ENCODE measurements around the gene C1QTNF9B.
"Not testable (repeated sequence)": the region's sequence is repeated elsewhere in the genome, so short reads cannot be mapped to it uniquely, and the experiment has no call there.

Gene C1QTNF9B

GRCh38 chr13:23897452-23897919, at the start of gene C1QTNF9B:
TSS of gene C1QTNF9B (minus strand) at chr13:23897502.
- not testable (repeated sequence) for DNase-seq

- no peak for DNase-seq
Observed at GRCh38 chr13:23946900-23947299, 49.6 kb upstream of the C1QTNF9B start.

DNA sequence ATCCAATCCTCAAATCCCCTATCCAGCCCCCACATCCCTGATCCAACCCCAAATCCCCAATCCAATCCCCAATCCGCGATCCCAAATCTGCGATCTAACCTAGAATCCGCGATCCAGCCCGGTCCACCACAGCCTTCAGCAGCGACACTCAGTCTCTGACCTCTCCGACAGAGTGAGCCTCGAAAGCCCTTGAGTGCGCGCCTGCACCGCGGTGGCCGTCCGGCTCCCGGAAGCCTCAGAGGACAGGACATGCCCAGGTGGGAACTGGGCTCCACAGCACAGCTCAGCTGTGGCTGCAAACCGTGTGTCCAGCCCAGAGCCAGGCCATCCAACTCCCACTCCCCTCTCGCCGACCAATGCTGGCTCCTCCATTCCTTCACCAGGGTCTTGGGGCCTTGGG, 48.8 kb upstream of the C1QTNF9B start:
- no peak for DNase-seq

DNA sequence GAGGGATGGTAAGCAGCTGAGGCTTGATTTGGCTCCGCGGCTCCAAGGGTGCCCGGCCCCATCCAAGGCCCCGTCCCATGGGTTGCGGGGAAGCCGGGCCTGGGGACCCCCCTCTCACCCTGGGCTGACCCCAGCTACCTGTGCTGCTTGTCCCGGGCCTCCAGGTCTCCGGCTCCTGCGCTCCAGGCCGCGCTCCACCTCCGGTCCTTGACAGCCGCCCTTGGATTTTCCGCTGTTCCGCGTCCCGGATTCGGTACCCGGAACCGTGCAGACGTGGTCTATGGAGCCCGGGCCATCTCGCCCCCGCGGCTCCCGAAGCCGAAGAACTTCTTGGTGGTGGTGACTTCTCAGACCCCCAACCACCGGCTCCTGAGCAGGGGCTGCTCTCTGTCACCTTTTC, 48.3 kb upstream of the C1QTNF9B start:
- DNase-seq = no peak

DNA sequence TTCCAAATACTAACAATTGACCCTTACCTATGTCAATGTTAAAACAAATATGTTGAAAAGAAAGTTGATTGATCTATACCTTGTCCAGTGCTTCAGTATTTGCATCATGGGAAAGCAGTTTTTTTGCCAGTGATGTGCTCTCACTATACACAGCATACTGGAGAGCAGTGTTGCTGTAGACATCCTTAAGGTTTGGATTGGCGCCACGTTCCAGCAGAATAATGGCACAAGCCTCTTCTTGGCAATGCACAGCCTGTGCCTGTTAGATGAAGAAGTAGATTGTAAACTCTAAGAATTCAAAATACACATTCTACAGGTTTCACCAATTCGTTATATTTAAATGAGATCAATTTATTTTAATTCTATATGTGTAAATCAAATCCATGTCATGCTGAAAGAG, 43.9 kb upstream of the C1QTNF9B start:
- DNase-seq = no peak

DNA sequence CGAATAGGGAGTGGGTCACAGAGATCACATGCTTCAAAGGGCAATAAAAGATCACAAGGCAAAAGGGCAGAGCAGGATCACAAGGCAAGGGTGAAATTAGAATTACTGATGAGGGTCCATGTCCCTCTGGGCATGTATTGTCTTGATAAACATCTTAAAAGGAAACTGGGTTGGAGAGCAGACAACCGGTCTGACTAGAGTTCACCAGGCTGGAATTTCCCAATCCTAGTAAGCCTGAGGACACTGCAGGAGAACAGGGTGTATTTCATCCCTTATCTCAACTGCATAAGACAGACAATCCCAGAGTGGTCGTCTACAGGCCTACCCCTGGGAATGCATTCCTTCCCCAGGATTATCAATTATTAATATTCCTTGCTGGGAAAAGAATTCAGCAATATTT, 42.4 kb upstream of the C1QTNF9B start:
- DNase-seq = not testable (repeated sequence)

DNA sequence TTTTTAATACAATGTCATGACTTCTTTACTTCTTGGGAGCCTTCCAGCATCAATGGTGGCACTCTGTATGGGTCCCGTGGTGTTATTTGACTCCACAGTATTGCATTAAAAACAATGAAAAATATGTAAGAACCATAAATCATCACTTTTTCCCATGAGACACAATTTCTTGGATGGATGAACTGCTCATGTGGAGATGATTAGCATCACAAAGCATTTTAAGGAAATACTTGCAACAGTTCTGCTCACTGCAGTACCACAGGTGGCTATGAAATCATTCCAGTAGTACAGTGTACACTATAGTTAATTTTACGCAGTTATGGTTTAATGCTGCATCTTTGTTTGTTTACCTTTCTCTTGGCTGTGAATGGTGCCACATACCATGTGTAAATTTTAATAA, 37.2 kb upstream of the C1QTNF9B start:
- no peak for DNase-seq

DNA sequence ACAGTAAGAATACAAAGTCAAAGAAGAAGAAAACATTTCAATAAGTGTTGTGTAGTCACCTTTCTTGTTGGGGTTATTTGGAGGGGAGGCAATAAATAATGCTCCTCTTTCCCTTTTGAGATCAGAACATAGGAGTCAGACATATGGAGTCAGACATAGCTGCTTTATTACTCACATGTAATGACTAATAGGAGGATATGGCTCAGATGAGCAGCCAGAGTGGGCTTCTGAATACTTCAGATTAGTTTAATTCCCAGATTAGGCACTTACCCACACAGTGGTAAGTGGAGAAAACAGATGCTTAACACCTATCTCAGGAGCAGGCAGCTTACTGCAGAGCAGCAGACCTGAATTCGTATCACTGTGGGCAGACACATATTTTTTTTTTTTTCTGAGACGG, 31.7 kb upstream of the C1QTNF9B start:
- no peak for DNase-seq

GRCh38 chr13:23923031-23923430, 25.7 kb upstream of the C1QTNF9B start:
- DNase-seq = no peak

- no peak for DNase-seq
Observed at GRCh38 chr13:23922005-23922932, 25.0 kb upstream of the C1QTNF9B start.

- peak; percentile 56 for DNase-seq
Observed at GRCh38 chr13:23921451-23921888, 24.2 kb upstream of the C1QTNF9B start.

- DNase-seq = no peak
Observed at GRCh38 chr13:23919006-23919405, 21.7 kb upstream of the C1QTNF9B start.

DNA sequence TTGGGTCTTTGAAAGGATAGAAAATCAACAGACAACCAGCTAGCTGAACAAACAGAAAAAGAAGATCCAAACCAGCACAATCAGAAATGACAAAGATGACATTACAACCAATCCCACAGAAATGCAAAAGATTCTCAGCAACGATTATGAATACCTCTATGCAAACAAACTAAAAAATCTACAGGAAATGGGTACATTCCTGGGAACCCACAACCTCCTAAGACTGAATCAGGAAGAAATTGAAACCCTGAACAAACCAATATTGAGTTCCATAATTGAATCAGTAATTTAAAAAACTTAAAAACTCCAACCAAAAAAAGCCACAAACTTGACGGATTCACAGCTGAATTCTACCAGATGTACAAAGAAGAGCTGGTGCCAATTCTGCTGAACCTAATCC, 20.9 kb upstream of the C1QTNF9B start:
- DNase-seq = no peak

- DNase-seq = no peak
Observed at GRCh38 chr13:23915308-23915707, 18.0 kb upstream of the C1QTNF9B start.

GRCh38 chr13:23912469-23912868, 15.2 kb upstream of the C1QTNF9B start:
- DNase-seq = no peak

DNA sequence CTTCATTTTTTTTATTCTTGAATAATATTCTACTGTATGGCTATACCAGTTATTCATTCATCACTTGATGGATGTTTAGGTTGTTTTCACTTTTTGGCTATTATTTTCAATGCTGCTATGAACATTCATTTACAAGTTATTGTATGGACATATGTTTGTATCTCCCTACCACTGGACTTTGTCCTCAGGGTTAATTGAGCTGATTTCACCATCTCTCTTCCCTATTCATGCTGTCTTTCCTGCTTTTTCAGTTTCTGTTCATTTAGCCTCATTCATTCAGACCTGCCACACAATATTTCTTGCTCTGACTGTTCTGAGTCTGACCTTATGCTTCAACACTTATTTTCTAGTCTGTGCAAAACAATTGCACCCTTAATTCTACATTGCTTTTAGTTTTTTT, 12.3 kb upstream of the C1QTNF9B start:
- DNase-seq = no peak

DNA sequence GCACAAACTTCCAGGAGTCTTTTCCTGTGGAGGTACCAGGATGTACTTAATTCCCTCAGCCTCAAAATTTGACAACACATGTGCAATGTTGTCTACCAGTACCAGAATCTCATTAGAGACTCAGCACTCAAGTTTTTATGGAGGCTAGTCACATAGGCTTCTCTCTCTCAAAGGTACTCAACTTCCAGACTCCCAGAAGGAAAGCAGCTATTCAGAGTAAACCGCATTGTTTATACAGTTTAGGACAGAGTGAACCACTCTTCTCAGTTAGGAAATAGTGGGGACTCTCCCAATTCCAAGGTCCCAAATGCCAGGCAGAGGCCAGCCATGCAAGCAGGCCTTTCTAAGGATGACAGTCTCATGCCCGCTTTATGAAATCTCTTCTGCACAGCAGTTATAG, 8.5 kb upstream of the C1QTNF9B start:
- DNase-seq = no peak

GRCh38 chr13:23903906-23904280, 6.6 kb upstream of the C1QTNF9B start:
- DNase-seq = no peak

DNA sequence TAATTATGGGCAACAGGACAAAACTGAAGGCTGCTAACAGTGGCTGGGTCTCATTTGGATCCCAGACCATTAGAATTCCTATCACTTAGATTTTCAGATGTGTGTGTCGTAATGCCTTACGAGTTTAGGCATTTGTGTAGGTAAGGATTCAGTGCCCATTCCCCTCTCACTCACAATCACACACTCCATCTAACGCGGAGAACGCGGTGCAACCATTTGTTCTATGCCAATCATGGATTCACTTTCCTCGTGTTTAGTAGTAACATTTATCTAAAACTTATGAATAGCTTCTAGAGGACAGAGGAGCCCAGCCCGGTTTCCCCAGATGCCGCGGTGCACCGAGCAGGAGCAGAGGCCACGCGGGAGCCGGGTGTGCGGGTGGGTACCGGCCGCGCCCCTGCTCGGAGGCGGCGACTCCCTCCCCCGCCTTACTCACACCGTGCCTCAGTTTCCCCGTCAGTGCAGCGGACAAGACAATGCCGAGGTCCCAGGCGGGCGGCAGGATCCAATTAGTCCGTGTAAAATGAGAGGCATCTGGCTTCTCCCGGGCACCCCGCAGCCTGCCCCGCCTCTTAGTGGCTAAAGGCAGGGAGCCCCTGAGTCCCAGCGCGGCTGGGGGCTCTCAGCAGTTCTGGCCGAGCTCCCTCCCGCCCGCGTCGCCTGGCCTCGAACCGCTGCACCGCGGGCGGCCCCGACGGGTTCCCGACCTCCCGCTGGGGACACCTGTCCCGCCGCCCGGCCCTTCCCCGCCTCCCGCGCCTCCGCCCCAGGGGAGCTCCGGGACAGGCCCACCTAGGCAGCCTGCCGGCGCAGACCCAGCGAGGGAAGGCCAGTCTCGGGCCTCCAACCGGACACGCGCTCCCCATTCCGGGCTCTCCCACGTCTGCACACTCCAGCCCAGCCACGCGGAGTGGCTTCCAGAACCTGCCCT, 5.9 kb upstream of the C1QTNF9B start:
- DNase-seq = no peak

- no peak for DNase-seq
Observed at GRCh38 chr13:23901365-23901764, 4.1 kb upstream of the C1QTNF9B start.

DNA sequence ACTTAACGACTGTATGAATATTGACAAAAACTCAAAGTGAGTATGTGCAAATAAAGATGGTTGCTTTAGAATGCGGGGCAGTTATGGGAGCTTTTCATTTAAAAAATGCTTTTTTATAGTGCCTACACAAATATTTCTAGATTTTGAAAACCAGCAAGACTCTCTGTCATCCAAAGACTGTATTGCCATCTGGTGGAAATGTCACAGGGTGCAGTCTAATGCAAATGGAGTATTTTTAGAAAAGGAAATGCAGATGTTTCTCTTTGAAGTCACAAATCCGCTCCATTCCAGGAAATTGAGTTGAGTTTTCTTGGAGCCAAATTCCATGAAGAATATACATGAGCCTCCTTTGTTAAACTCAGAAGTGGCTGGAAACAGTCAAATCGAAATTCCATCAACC, 2.3 kb upstream of the C1QTNF9B start:
- DNase-seq = peak; percentile 58

DNA sequence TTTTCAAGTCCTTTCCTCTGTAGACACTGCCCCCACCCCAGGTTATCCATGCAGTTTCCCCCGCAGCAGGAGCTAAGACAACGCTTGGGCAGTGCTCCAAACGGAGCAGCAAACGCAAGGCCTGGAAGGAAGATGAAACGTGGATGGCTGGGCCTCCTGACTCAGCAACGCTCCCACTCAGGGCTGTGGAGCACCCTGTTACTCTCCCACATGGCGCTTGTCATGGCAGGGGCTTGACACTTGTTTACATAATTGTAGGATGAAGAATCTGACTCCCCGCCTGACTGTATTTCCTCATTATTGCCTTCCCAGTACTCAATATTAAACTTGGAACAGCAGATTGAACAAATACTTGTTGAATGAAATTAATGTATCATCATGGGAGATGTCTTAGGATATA, 799 bp upstream of the C1QTNF9B start:
- DNase-seq = no peak

GRCh38 chr13:23894746-23895145, 2.6 kb downstream of the C1QTNF9B start:
- DNase-seq = not testable (repeated sequence)

DNA sequence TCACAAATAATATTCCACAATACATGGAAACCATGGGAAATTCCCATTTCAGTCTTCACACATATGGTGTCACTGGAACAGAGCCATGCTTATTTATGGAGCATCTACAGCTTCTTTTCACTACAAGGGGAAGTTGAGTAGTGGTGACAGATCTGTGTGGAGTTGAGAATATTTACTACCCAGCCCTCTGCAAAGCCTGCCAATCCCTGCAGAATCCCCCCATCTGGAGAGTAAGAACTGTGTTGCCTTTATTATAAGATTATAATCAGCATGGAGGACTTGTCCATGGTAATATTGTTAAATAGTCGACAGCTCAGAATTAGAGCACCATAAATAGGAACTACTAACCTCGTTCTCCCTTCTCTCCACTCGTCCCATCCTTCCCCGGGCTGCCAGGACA, 3.5 kb downstream of the C1QTNF9B start:
- not testable (repeated sequence) for DNase-seq
